CD14-positive monocyte (primary cell): ENCODE measurements around the gene DHRS12. TPM values are rescaled to one million over a fixed set of nuclear protein-coding genes. Genes with fewer than 3 reads are reported as not detected.
A peak's percentile ranks its signal among the peaks of the same experiment; 100 is the strongest.

Source experiments
- DNase-seq, 3 donors: peaks; one replicate each; pipeline ENCODE4 v3.0.0-alpha.2; 2011 to 2022
- H2AFZ ChIP-seq: 2 replicates; pipeline ENCODE4 v1.6.0; 2012; ENCODE audit warnings: mild to moderate bottlenecking, low read depth, low read length, inconsistent platforms; ENCODE audit not compliant: insufficient read depth, poor library complexity, severe bottlenecking
- H3K27ac ChIP-seq, 2 donors: 1 replicate in 1 of 2; 2 replicates in 1 of 2; pipeline ENCODE4 v1.5.1; 2012 to 2013; ENCODE audit warnings: low read length in 2 of 2, control low read depth in 1 of 2, inconsistent platforms in 1 of 2, low read depth in 1 of 2, mild to moderate bottlenecking in 1 of 2
- H3K27me3 ChIP-seq, 2 donors: one replicate each; pipeline versions ENCODE4 v1.6.0 to v1.6.1; 2011 to 2013; ENCODE audit warnings: low read length in 2 of 2; ENCODE audit not compliant: control insufficient read depth in 2 of 2, insufficient read depth in 2 of 2
- H3K36me3 ChIP-seq, 2 donors: replicated peaks in 1 of 2; 1 replicate in 1 of 2; 2 replicates in 1 of 2; pipeline versions ENCODE4 v1.5.1 to v1.6.1; 2012 to 2013; ENCODE audit warnings: low read length in 2 of 2, control low read depth in 1 of 2, inconsistent platforms in 1 of 2, mild to moderate bottlenecking in 1 of 2; ENCODE audit not compliant: insufficient read depth in 2 of 2, control insufficient read depth in 1 of 2
- H3K4me1 ChIP-seq, 2 donors: 1 replicate in 1 of 2; 2 replicates in 1 of 2; pipeline versions ENCODE4 v1.5.1 to v1.6.1; 2012 to 2013; ENCODE audit warnings: low read length in 2 of 2, control low read depth in 1 of 2, inconsistent platforms in 1 of 2, mild to moderate bottlenecking in 1 of 2, moderate library complexity in 1 of 2; ENCODE audit not compliant: insufficient read depth in 2 of 2, control insufficient read depth in 1 of 2
- H3K4me2 ChIP-seq: replicated peaks from 2 replicates; pipeline ENCODE3; 2012; ENCODE audit warnings: low read length, moderate library complexity, mild to moderate bottlenecking; ENCODE audit not compliant: poor library complexity, severe bottlenecking; ENCODE audit errors: extremely low read depth
- H3K4me3 ChIP-seq, 3 experiments: fragments of 200-600 bp in 1 of 3; sonication (generic) in 1 of 3; replicated peaks in 1 of 3; 1 replicate in 2 of 3; 2 replicates in 1 of 3; pipeline ENCODE4 v1.5.1; 2011 to 2013; ENCODE audit warnings: low read length in 3 of 3, mild to moderate bottlenecking in 3 of 3, control low read depth in 2 of 3, low read depth in 2 of 3, inconsistent platforms in 1 of 3, moderate library complexity in 1 of 3
- H3K79me2 ChIP-seq: 2 replicates; pipeline ENCODE4 v1.6.0; 2012; ENCODE audit warnings: mild to moderate bottlenecking, control low read depth, inconsistent platforms, low read length, moderate library complexity; ENCODE audit not compliant: insufficient read depth
- H3K9ac ChIP-seq: 2 replicates; pipeline ENCODE4 v1.6.0; 2017; ENCODE audit warnings: low read length, mild to moderate bottlenecking; ENCODE audit not compliant: insufficient read depth, poor library complexity, severe bottlenecking
- H3K9me3 ChIP-seq, 2 donors: replicated peaks in 1 of 2; 1 replicate in 1 of 2; 2 replicates in 1 of 2; pipeline versions ENCODE4 v1.5.1 to v1.6.1; 2012 to 2013; ENCODE audit warnings: low read length in 2 of 2, control low read depth in 1 of 2; ENCODE audit not compliant: control insufficient read depth in 1 of 2, insufficient read depth in 1 of 2
- H4K20me1 ChIP-seq: 2 replicates; pipeline ENCODE4 v1.6.0; 2012; ENCODE audit warnings: mild to moderate bottlenecking, low read length, control low read depth, moderate library complexity; ENCODE audit not compliant: insufficient read depth
- H3K27ac Mint-ChIP-seq, 7 donors: one replicate each; pipeline ENCODE4 v1.8.0; 2020; ENCODE audit warnings: mild to moderate bottlenecking in 7 of 7, mixed read lengths in 7 of 7, moderate library complexity in 6 of 7, inconsistent platforms in 2 of 7
- H3K27me3 Mint-ChIP-seq, 3 donors: one replicate each; pipeline ENCODE4 v1.8.0; 2021 to 2022; ENCODE audit warnings: low read depth in 3 of 3, mild to moderate bottlenecking in 3 of 3, mixed read lengths in 3 of 3, moderate library complexity in 3 of 3, inconsistent platforms in 1 of 3
- H3K36me3 Mint-ChIP-seq, 2 donors: one replicate each; pipeline ENCODE4 v1.8.0; 2020; ENCODE audit warnings: mixed read lengths in 2 of 2, inconsistent platforms in 1 of 2, mild to moderate bottlenecking in 1 of 2
- H3K4me1 Mint-ChIP-seq: one replicate; pipeline ENCODE4 v1.8.0; 2020; ENCODE audit warnings: mild to moderate bottlenecking, mixed read lengths
- H3K4me3 Mint-ChIP-seq, 2 donors: one replicate each; pipeline ENCODE4 v1.8.0; 2020; ENCODE audit warnings: mild to moderate bottlenecking in 2 of 2, mixed read lengths in 2 of 2, moderate library complexity in 1 of 2
- H3K9me3 Mint-ChIP-seq, 7 donors: one replicate each; pipeline ENCODE4 v1.8.0; 2020 to 2022; ENCODE audit warnings: mixed read lengths in 7 of 7, mild to moderate bottlenecking in 6 of 7, moderate library complexity in 6 of 7, inconsistent platforms in 2 of 7
- CTCF ChIP-seq: fragments of 200-600 bp; IDR thresholded peaks from one replicate; pipeline ENCODE4 v1.8.0; 2022; ENCODE audit warnings: antibody characterized with exemption, mild to moderate bottlenecking
- WGBS: methylation state at CpG from one replicate; pipeline ENCODE4 v1.1.5; 2013; ENCODE audit warnings: missing lambda C conversion rate; ENCODE audit not compliant: insufficient coverage; 5-methylcytosine and 5-hydroxymethylcytosine counted together
- intact Hi-C, 2 donors: fragments of 100-400 bp; cut with micrococcal nuclease; formaldehyde crosslinking; loops; one replicate each; pipeline versions ENCODE4 v1.15.0 to v1.15.1; 2023
- polyA plus RNA-seq, 3 donors: library from polyadenylated mRNA; depleted of rRNA in 1 of 3; unstranded in 2 of 3; stranded (reverse) in 1 of 3; fragments of 300-500 nt in 2 of 3; fragments of >200 nt in 1 of 3; fragmentation: Illumina TruSeq in 2 of 3; gene quantifications; 1 replicate in 2 of 3; 2 replicates in 1 of 3; pipeline ENCODE4 v1.2.3, GENCODE V29; 2012 to 2021

The DHRS12 gene
- polyA plus RNA-seq, 3 donors = 7.6 to 20.2 (median 20.0) TPM

GRCh38 chr13:51777921-51778320 is 26.0 kb downstream of the DHRS12 start:
- Histone ChIP-seq H3K27me3 (peaks cover 0 to 18% of the 10 kb centered on the region in 2 donors), H3K9me3 (no peaks in the 10 kb centered on the region), H3K4me1 (peaks cover 0 to 7% of the 10 kb centered on the region in 2 donors), H3K4me2 (no peak overlapping the region), H3K36me3 (no peaks in the 10 kb centered on the region), H3K27ac (no peak overlapping the region), H4K20me1 (no peaks in the 10 kb centered on the region), H3K9ac (no peak overlapping the region), H3K4me3 (no peak overlapping the region), H3K79me2 (no peaks in the 10 kb centered on the region), H2AFZ (no peak overlapping the region)
- Mint-ChIP-seq H3K27me3 (peaks cover 10 to 28% (median 21%) of the 10 kb centered on the region in 3 donors), H3K4me3 (peak overlapping the region in 1 of 2 donors; percentile 46), H3K4me1 (peaks cover 10% of the 10 kb centered on the region), H3K27ac (no peak overlapping the region), H3K36me3 (peaks cover 0 to 5% of the 10 kb centered on the region in 2 donors), H3K9me3 (peaks cover 0 to 4% (median 0%) of the 10 kb centered on the region in 7 donors)
- intact Hi-C loops = no loop called here
- 47% methylated on average over 9 of the region's 9 CpGs for WGBS
- TF ChIP-seq CTCF = no peak
- no peak for DNase-seq

GRCh38 chr13:51776179-51776578 is 27.8 kb downstream of the DHRS12 start:
- no peaks in the 10 kb centered on the region for H4K20me1 ChIP-seq
- no peak for DNase-seq
- H3K4me3 Mint-ChIP-seq = no peak overlapping the region
- no peak overlapping the region for H3K4me2 ChIP-seq
- WGBS = 50% methylated on average over 1 of the region's 7 CpGs
- no peak for TF ChIP-seq CTCF
- no peaks in the 10 kb centered on the region for H3K9me3 ChIP-seq
- H3K79me2 ChIP-seq = no peaks in the 10 kb centered on the region
- no peak overlapping the region for H3K9ac ChIP-seq
- H3K36me3 ChIP-seq = no peaks in the 10 kb centered on the region
- no peak overlapping the region for H2AFZ ChIP-seq
- peak overlapping the region in 1 of 7 donors; percentile 55 for H3K27ac Mint-ChIP-seq
- peaks cover 0 to 7% of the 10 kb centered on the region in 2 donors for H3K4me1 ChIP-seq
- intact Hi-C loops = no loop called here
- H3K27me3 Mint-ChIP-seq = peaks cover 7 to 31% (median 21%) of the 10 kb centered on the region in 3 donors
- H3K27ac ChIP-seq = no peak overlapping the region
- peaks cover 0 to 6% of the 10 kb centered on the region in 2 donors for H3K36me3 Mint-ChIP-seq
- peaks cover 10% of the 10 kb centered on the region for H3K4me1 Mint-ChIP-seq
- peaks cover 0 to 4% (median 0%) of the 10 kb centered on the region in 7 donors for H3K9me3 Mint-ChIP-seq
- H3K27me3 ChIP-seq = peaks cover 0 to 18% of the 10 kb centered on the region in 2 donors
- H3K4me3 ChIP-seq = no peak overlapping the region
